Breast epithelium (tissue), 3 donors: ENCODE measurements around the gene CTR9.

Experiments used
- CTCF ChIP-seq, 3 donors: fragments of 450-650 bp; IDR thresholded peaks; one replicate each; pipeline ENCODE4 v1.5.1; 2016 to 2017; ENCODE audit warnings: antibody characterized with exemption in 3 of 3, mild to moderate bottlenecking in 3 of 3, moderate library complexity in 3 of 3
- POLR2A ChIP-seq: fragments of 450-650 bp; IDR thresholded peaks from one replicate; pipeline ENCODE4 v1.6.1; 2016; ENCODE audit warnings: antibody characterized with exemption, mild to moderate bottlenecking, moderate library complexity
- POLR2AphosphoS5 ChIP-seq, 3 donors: sonication (generic); formaldehyde crosslinking; IDR thresholded peaks; one replicate each; pipeline ENCODE4 v1.6.1; 2017; ENCODE audit warnings: antibody characterized with exemption in 3 of 3

- peak in 2 of 3 donors; percentile 7 to 8 for TF ChIP-seq CTCF (IDR thresholded peaks at IDR 0.05)
- peak; percentile 99 for TF ChIP-seq POLR2A
- peak; percentile 99 for TF ChIP-seq POLR2AphosphoS5 (IDR thresholded peaks at IDR 0.05)
Measured at GRCh38 chr11:10808553-10809372, 57.7 kb downstream of the CTR9 start, which contains the start of gene EIF4G2.
